HG03135 (cell line): ENCODE results near the gene NRN1L.
"Not testable (repeated sequence)": the region's sequence is repeated elsewhere in the genome, so short reads cannot be mapped to it uniquely, and the experiment has no call there.

Experiments used
- ATAC-seq: cut with Tn5 transposase; IDR thresholded peaks from one replicate; pipeline ENCODE4 v1.9.1; 2021; ENCODE audit warnings: mild to moderate bottlenecking, moderate library complexity; ENCODE audit not compliant: unreplicated experiment

The NRN1L gene

GRCh38 chr16:67881621-67882161 is 3.0 kb upstream of the NRN1L start:
- ATAC-seq = no peak

GRCh38 chr16:67882374-67883145 is 2.1 kb upstream of the NRN1L start:
- ATAC-seq = no peak

GRCh38 chr16:67883146-67883871 is 1.4 kb upstream of the NRN1L start:
- ATAC-seq = no peak

- no peak for ATAC-seq
Measured at GRCh38 chr16:67883872-67884261, 818 bp upstream of the NRN1L start.

- ATAC-seq = no peak
Measured at GRCh38 chr16:67885545-67885944, 860 bp downstream of the NRN1L start.

- no peak for ATAC-seq
Measured at GRCh38 chr16:67885976-67886375, 1.3 kb downstream of the NRN1L start.

- ATAC-seq = no peak
Measured at GRCh38 chr16:67886387-67886786, 1.7 kb downstream of the NRN1L start.

- ATAC-seq = no peak
Measured at GRCh38 chr16:67888331-67888730, 3.6 kb downstream of the NRN1L start.

GRCh38 chr16:67892375-67892774 is 7.7 kb downstream of the NRN1L start:
- no peak for ATAC-seq

GRCh38 chr16:67892899-67893742 is 8.4 kb downstream of the NRN1L start, which contains the start of gene PSKH1:
PSKH1 (plus strand) TSS chr16:67893254; CDS start chr16:67908750, 15,496 bp downstream.
- peak; percentile 91 for ATAC-seq

- no peak for ATAC-seq
Measured at GRCh38 chr16:67893743-67894399, 9.2 kb downstream of the NRN1L start.

- ATAC-seq = no peak
Measured at GRCh38 chr16:67897231-67897630, 12.5 kb downstream of the NRN1L start.

- no peak for ATAC-seq
Measured at GRCh38 chr16:67901734-67902133, 17.0 kb downstream of the NRN1L start.

GRCh38 chr16:67902831-67903230 is 18.1 kb downstream of the NRN1L start:
- no peak for ATAC-seq

- ATAC-seq = no peak
Measured at GRCh38 chr16:67907397-67908180, 22.9 kb downstream of the NRN1L start.

GRCh38 chr16:67909056-67909742 is 24.5 kb downstream of the NRN1L start:
- no peak for ATAC-seq

GRCh38 chr16:67910158-67910557 is 25.5 kb downstream of the NRN1L start:
- ATAC-seq = no peak

GRCh38 chr16:67914758-67915495 is 30.2 kb downstream of the NRN1L start:
- ATAC-seq = no peak

- not testable (repeated sequence) for ATAC-seq
Measured at GRCh38 chr16:67915496-67915769, 30.7 kb downstream of the NRN1L start.
